ENCODE data around the gene RAB7A.

DNA sequence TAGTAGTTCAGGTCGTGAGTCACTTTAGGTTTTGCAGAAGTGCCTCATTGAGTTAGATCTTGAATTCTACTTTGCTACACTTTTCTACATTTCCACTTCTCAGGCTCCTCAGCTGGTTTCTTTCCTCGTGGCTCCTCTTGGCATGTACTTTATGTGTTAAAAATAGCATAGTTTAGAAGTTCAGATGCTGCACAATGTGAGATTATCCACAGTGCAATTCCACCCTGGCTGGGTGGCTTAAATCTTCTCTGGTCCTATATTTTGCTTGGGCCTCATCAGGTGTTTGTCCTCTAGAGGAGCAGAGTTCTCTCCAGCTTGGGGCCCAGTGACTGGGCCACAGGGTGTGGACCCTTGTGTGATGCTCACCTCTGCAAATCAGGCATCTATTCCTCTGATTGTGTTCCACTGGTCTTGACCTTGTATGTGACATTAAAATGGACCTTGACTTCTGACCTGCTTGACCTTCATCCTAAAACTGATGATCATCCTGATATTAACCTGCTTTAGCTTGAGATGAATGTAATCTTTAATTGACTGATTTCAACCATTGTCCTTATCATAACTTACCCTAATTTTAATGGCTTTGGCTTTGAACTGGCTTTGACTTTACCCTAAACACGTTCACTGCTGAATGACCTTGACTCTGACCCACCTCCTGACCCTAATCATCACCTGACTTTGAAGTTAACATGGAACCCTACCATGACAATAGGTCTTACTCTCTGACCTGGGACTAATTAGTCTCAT, 89.5 kb downstream of the RAB7A start:
- TF ChIP-seq, protein P1, sequence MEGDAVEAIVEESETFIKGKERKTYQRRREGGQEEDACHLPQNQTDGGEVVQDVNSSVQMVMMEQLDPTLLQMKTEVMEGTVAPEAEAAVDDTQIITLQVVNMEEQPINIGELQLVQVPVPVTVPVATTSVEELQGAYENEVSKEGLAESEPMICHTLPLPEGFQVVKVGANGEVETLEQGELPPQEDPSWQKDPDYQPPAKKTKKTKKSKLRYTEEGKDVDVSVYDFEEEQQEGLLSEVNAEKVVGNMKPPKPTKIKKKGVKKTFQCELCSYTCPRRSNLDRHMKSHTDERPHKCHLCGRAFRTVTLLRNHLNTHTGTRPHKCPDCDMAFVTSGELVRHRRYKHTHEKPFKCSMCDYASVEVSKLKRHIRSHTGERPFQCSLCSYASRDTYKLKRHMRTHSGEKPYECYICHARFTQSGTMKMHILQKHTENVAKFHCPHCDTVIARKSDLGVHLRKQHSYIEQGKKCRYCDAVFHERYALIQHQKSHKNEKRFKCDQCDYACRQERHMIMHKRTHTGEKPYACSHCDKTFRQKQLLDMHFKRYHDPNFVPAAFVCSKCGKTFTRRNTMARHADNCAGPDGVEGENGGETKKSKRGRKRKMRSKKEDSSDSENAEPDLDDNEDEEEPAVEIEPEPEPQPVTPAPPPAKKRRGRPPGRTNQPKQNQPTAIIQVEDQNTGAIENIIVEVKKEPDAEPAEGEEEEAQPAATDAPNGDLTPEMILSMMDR (IDR thresholded peaks at IDR 0.05) = no peak
- TF ChIP-seq EZH2phosphoT487 (IDR thresholded peaks at IDR 0.05) = no peak
